ENCODE data around the gene GPR176.
A peak's percentile ranks its signal among the peaks of the same experiment; 100 is the strongest.

The GPR176 gene

DNA sequence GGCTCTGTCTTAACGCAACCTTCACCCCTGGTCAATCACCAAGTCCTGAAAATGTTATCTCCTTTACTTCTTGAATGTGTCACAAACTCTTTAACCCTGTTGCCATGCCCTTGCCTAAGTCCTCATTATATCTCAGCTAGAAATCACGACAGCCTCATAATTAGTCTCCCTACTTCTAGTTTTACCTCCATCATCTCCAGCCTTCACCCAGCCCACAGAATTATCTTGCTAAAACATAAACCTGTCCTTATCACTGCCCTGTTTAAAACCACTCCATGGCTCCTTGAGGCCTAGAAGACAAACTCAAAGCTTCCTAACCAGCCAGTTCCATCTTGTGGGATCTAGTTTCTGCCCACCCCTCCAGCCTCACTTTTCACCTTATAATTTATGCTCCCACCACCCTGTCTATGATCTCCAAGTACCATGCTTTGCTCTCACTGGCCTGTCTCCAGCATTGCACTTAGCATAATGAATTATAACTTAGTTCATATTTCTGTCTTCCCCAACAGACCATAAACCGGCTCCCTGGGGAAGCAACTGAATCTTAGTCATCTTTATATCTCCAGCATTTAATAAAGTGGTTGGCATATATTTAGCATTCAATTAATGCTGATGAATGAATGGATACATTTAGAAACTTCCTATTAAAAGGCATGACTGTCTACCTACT is 39.2 kb downstream of the GPR176 start:
- no peak overlapping the region for H3K4me3 ChIP-seq (ENCODE audit: low read depth, low read length)
- H3K79me2 ChIP-seq (ENCODE audit: control insufficient read depth, insufficient read depth, low read length, unreplicated experiment): peaks cover 76% of the 10 kb centered on the region
- no peak overlapping the region for H2AFZ ChIP-seq (ENCODE audit: low read length, unreplicated experiment)
- H3K36me3 ChIP-seq (ENCODE audit: insufficient read depth, low read length): peaks cover 10% of the 10 kb centered on the region; the same call in 1 of the 2 replicates
- peaks cover 58% of the 10 kb centered on the region for H3K4me1 ChIP-seq (ENCODE audit: control insufficient read depth, insufficient read depth, low read length, unreplicated experiment)
- H3K27ac ChIP-seq (ENCODE audit: low read depth, low read length): no peak overlapping the region
- H3K27me3 ChIP-seq (ENCODE audit: insufficient read depth, low read length): no peaks in the 10 kb centered on the region

DNA sequence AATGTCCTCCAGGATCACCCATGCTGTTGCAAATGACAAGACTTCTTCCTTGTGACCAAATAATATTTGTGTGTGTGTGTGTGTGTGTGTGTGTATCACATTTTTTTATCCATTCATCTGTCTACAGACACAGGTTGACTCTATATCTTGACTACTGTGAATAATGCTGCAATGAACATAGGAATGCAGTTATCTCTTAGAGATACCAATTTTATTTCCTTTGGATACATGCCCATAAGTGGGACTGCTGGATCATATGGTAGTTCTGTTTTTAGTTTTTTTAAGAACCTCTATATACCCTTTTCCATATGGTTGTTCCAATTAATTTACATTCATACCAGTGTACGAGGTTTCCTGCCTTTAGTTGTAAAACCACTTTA is 41.7 kb downstream of the GPR176 start:
- Histone ChIP-seq H3K79me2 (ENCODE audit: control insufficient read depth, insufficient read depth, low read length, unreplicated experiment) (peaks cover 68% of the 10 kb centered on the region), H3K4me3 (ENCODE audit: low read depth, low read length) (peak overlapping the region; percentile 53), H3K27ac (ENCODE audit: low read depth, low read length) (peak overlapping the region; percentile 97), H3K36me3 (ENCODE audit: insufficient read depth, low read length) (peaks cover 14% of the 10 kb centered on the region; the same call in 1 of the 2 replicates), H3K27me3 (ENCODE audit: insufficient read depth, low read length) (no peaks in the 10 kb centered on the region), H2AFZ (ENCODE audit: low read length, unreplicated experiment) (no peak overlapping the region), H3K4me1 (ENCODE audit: control insufficient read depth, insufficient read depth, low read length, unreplicated experiment) (peaks cover 52% of the 10 kb centered on the region)

DNA sequence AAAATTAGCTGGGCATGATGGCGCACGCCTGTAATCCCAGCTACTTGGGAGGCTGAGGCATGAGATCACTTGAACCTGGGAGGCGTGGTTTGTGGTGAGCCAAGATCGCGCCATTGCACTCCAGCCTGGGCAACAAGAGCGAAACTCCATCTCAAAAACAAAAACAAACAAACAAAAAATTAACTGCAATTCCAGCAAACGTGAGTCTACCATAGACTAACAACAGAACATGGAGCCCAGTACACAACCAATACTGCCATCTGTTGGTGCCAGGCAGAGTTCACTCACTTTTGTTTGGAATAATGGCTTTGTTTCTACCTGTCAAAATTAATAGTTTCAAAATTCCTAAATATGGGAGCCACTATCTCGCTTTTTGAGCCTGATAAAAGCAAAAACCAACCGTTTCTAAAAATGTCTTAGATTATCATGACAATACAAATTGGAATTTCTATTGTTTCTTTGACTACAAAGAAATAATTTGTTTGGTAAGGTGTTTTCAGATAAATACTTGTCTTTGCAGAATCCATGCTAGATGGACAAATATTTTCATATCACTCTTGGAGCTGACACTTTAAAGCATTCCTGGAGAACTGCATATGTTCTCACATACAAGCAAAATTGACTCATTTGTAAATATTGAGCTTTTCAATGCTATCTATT is 45.0 kb downstream of the GPR176 start:
- H2AFZ ChIP-seq (ENCODE audit: low read length, unreplicated experiment): no peak overlapping the region
- peaks cover 59% of the 10 kb centered on the region for H3K79me2 ChIP-seq (ENCODE audit: control insufficient read depth, insufficient read depth, low read length, unreplicated experiment)
- peaks cover 11% of the 10 kb centered on the region; the same call in 1 of the 2 replicates for H3K36me3 ChIP-seq (ENCODE audit: insufficient read depth, low read length)
- H3K27me3 ChIP-seq (ENCODE audit: insufficient read depth, low read length): no peaks in the 10 kb centered on the region
- H3K4me1 ChIP-seq (ENCODE audit: control insufficient read depth, insufficient read depth, low read length, unreplicated experiment): peaks cover 33% of the 10 kb centered on the region
- no peak overlapping the region for H3K4me3 ChIP-seq (ENCODE audit: low read depth, low read length)
- no peak overlapping the region for H3K27ac ChIP-seq (ENCODE audit: low read depth, low read length)

DNA sequence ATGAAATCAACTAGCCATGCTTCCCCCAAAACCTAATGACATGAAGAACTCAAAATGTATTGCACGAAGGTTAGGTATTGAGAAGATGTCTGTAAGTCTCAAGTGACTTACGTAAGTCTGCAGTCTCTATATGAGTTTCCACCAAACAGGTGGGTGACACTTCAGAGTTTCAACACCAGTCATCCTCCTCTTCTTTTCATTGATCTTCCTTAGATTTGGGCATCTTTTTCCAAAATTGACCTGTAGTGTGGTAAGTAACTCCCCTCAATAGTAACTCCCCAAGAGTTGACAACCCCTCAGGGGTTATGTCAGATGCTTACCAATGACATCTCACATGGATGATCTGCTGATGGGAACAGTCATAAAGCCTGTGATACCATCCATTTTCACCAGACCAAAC is 46.1 kb downstream of the GPR176 start:
- no peak overlapping the region for H3K27ac ChIP-seq (ENCODE audit: low read depth, low read length)
- H2AFZ ChIP-seq (ENCODE audit: low read length, unreplicated experiment): no peak overlapping the region
- peaks cover 25% of the 10 kb centered on the region for H3K4me1 ChIP-seq (ENCODE audit: control insufficient read depth, insufficient read depth, low read length, unreplicated experiment)
- peaks cover 53% of the 10 kb centered on the region for H3K79me2 ChIP-seq (ENCODE audit: control insufficient read depth, insufficient read depth, low read length, unreplicated experiment)
- no peaks in the 10 kb centered on the region for H3K27me3 ChIP-seq (ENCODE audit: insufficient read depth, low read length)
- H3K4me3 ChIP-seq (ENCODE audit: low read depth, low read length): no peak overlapping the region
- peaks cover 7% of the 10 kb centered on the region; the same call in 1 of the 2 replicates for H3K36me3 ChIP-seq (ENCODE audit: insufficient read depth, low read length)

DNA sequence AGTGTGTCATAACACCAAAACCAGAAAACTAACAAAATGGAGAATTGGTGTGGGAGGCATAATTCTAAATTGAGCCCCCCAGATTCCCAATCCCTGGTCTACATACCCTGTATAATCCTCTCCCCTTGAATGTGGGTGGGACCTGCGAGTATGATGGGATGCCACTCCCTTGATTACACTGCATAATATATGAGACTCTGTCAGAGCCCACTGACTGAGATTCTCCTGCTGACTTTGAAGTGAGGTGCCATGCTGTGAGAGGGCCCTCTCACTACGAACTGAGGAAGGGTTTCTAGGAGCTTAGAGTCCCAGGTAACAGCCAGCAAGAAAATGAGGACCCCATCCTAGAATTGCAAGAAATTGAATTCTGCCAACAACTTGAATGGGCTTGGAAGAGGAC is 49.5 kb downstream of the GPR176 start:
- Histone ChIP-seq H3K27ac (ENCODE audit: low read depth, low read length) (no peak overlapping the region), H3K79me2 (ENCODE audit: control insufficient read depth, insufficient read depth, low read length, unreplicated experiment) (peaks cover 58% of the 10 kb centered on the region), H3K36me3 (ENCODE audit: insufficient read depth, low read length) (peaks cover 4% of the 10 kb centered on the region; the same call in 1 of the 2 replicates), H2AFZ (ENCODE audit: low read length, unreplicated experiment) (no peak overlapping the region), H3K4me3 (ENCODE audit: low read depth, low read length) (no peak overlapping the region), H3K4me1 (ENCODE audit: control insufficient read depth, insufficient read depth, low read length, unreplicated experiment) (peaks cover 4% of the 10 kb centered on the region), H3K27me3 (ENCODE audit: insufficient read depth, low read length) (no peaks in the 10 kb centered on the region)

DNA sequence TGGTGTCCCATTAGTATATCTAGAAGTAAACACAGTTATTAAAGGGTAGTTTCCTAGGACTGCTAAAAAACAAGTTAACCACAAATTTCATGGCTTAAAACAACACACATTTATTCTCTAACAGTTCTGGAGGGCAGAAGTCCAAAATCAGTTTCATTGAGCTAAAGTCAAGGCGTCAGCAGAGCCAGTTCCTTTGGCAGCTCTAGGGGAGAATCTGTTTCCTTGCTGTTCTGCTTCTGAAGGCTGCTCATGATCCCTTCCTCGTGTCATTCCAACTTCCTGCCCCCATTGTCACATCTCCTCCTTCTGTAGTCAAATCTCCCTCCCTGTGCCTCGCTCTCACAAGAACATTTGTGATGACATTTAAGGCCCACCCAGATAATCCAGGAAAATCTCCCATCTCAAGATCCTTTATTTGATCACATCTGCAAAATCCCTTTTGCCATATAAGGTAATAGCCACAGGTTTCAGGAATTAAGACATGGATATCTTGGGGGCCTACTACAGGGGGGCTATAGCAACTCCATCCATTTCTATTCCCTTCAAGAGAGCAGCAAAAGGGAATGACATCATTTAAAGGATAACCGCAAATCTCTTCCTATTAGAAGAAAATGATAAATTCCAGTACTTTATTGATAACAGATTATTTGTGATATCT is 50.1 kb downstream of the GPR176 start:
- Histone ChIP-seq H3K4me3 (ENCODE audit: low read depth, low read length) (no peak overlapping the region), H2AFZ (ENCODE audit: low read length, unreplicated experiment) (no peak overlapping the region), H3K4me1 (ENCODE audit: control insufficient read depth, insufficient read depth, low read length, unreplicated experiment) (peaks cover 4% of the 10 kb centered on the region), H3K36me3 (ENCODE audit: insufficient read depth, low read length) (peaks cover 4% of the 10 kb centered on the region; the same call in 1 of the 2 replicates), H3K27me3 (ENCODE audit: insufficient read depth, low read length) (no peaks in the 10 kb centered on the region), H3K79me2 (ENCODE audit: control insufficient read depth, insufficient read depth, low read length, unreplicated experiment) (peaks cover 58% of the 10 kb centered on the region), H3K27ac (ENCODE audit: low read depth, low read length) (no peak overlapping the region)

DNA sequence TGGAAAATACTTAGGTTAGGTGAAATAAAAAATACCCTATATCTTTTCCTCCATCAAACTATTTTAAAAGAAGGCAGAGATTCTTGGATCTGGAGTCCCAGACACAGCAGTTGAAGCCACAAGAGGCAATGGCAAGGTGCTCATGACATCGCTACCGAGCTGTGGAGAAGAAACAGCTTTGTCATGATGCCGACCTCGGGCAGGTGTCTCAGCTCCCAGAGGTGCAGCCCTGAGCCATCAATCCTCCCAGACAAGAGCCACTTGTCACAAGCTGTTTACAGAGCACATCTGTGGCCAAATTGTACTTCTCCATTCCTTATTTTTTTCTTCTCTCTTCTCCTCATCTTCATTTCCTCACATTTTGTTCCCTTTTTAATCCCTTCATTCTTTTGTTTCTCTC is 50.8 kb downstream of the GPR176 start:
- no peak overlapping the region for H3K4me3 ChIP-seq (ENCODE audit: low read depth, low read length)
- peaks cover under 1% of the 10 kb centered on the region; the same call in 1 of the 2 replicates for H3K36me3 ChIP-seq (ENCODE audit: insufficient read depth, low read length)
- no peak overlapping the region for H2AFZ ChIP-seq (ENCODE audit: low read length, unreplicated experiment)
- H3K79me2 ChIP-seq (ENCODE audit: control insufficient read depth, insufficient read depth, low read length, unreplicated experiment): peaks cover 61% of the 10 kb centered on the region
- peaks cover 2% of the 10 kb centered on the region for H3K4me1 ChIP-seq (ENCODE audit: control insufficient read depth, insufficient read depth, low read length, unreplicated experiment)
- H3K27ac ChIP-seq (ENCODE audit: low read depth, low read length): no peak overlapping the region
- H3K27me3 ChIP-seq (ENCODE audit: insufficient read depth, low read length): no peaks in the 10 kb centered on the region

DNA sequence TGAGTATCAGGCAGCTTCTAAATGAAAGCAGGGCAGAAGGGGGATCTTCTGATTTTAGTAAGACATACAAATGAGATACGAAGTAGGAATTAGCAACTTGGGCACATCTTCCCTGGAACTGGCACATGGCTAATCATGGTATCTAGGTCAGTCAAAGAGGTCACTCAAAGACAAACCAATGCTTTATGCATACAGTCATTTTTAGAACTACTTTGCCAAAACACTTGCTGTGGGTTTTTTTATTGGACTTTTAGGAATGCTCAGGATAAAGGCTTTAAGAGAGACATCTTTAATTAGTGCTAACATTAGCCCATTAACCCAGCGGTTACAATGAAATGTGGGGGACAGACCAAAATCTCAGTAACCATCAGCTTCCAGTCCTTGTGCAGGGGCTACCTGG is 51.7 kb downstream of the GPR176 start:
- no peaks in the 10 kb centered on the region for H3K4me1 ChIP-seq (ENCODE audit: control insufficient read depth, insufficient read depth, low read length, unreplicated experiment)
- no peak overlapping the region for H2AFZ ChIP-seq (ENCODE audit: low read length, unreplicated experiment)
- no peak overlapping the region for H3K27ac ChIP-seq (ENCODE audit: low read depth, low read length)
- H3K27me3 ChIP-seq (ENCODE audit: insufficient read depth, low read length): no peaks in the 10 kb centered on the region
- no peak overlapping the region for H3K4me3 ChIP-seq (ENCODE audit: low read depth, low read length)
- no peaks in the 10 kb centered on the region for H3K36me3 ChIP-seq (ENCODE audit: insufficient read depth, low read length)
- H3K79me2 ChIP-seq (ENCODE audit: control insufficient read depth, insufficient read depth, low read length, unreplicated experiment): peaks cover 64% of the 10 kb centered on the region

DNA sequence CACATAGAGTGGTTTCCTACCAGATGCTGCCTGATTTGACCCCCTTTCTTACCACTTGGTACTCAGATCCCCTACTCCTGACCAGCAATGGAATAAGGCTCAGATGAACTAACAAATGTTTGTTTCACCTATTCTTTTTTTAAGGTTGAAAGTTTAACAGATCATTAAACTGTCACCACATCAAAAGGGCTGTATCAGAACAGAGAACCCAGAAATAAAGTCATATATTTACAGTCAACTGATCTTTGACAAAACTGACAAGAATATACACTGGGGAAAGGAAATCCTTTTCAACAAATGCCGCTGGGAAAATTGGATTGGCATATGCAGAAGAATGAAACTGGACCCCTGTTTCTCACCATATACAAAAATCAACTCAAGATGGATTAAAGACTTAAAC is 56.0 kb downstream of the GPR176 start:
- Histone ChIP-seq H2AFZ (ENCODE audit: low read length, unreplicated experiment) (no peak overlapping the region), H3K79me2 (ENCODE audit: control insufficient read depth, insufficient read depth, low read length, unreplicated experiment) (peaks cover 50% of the 10 kb centered on the region), H3K36me3 (ENCODE audit: insufficient read depth, low read length) (peaks cover 6% of the 10 kb centered on the region; the same call in 1 of the 2 replicates), H3K27ac (ENCODE audit: low read depth, low read length) (no peak overlapping the region), H3K27me3 (ENCODE audit: insufficient read depth, low read length) (no peaks in the 10 kb centered on the region), H3K4me3 (ENCODE audit: low read depth, low read length) (no peak overlapping the region), H3K4me1 (ENCODE audit: control insufficient read depth, insufficient read depth, low read length, unreplicated experiment) (peaks cover 3% of the 10 kb centered on the region)

DNA sequence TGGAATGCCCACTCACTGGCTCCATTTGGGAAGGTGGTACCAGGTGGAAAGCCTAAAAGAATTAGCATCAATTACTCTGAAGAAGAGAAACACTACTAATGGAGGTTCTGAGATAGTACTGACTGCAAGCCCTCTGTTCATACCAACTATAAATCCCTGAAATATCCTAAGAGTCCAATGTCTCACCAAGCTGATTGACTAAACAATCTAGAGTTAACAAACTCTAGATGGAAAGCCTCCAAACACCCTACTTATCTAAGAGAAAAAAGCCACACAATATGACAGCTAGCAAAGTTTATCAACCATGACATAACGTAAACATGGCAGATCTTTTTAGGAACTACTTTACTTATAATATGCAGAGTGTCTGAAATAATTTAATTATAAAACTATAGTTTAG is 59.2 kb downstream of the GPR176 start:
- Histone ChIP-seq H2AFZ (ENCODE audit: low read length, unreplicated experiment) (no peak overlapping the region), H3K27ac (ENCODE audit: low read depth, low read length) (no peak overlapping the region), H3K4me3 (ENCODE audit: low read depth, low read length) (no peak overlapping the region), H3K36me3 (ENCODE audit: insufficient read depth, low read length) (peaks cover 6% of the 10 kb centered on the region; the same call in 1 of the 2 replicates), H3K27me3 (ENCODE audit: insufficient read depth, low read length) (no peaks in the 10 kb centered on the region), H3K4me1 (ENCODE audit: control insufficient read depth, insufficient read depth, low read length, unreplicated experiment) (peaks cover 3% of the 10 kb centered on the region), H3K79me2 (ENCODE audit: control insufficient read depth, insufficient read depth, low read length, unreplicated experiment) (peaks cover 34% of the 10 kb centered on the region)

Measured in ACC112 (cell line).